ENCODE data around the gene KRT86.

The KRT86 gene

GRCh38 chr12:52350786-52351185 lies 76.3 kb downstream of the KRT86 start:
- H3K79me2 ChIP-seq (ENCODE audit: insufficient read depth, low read length) = no peaks in the 10 kb centered on the region
- H3K27ac ChIP-seq (ENCODE audit: low read depth, low read length, poor library complexity, severe bottlenecking) = no peak overlapping the region
- H4K20me1 ChIP-seq (ENCODE audit: insufficient read depth, low read length) = no peaks in the 10 kb centered on the region
- no peaks in the 10 kb centered on the region for H3K27me3 ChIP-seq (ENCODE audit: insufficient read depth, low read length)
- H3K9me3 ChIP-seq (ENCODE audit: low read length) = no peaks in the 10 kb centered on the region
- H3K9ac ChIP-seq (ENCODE audit: low read length) = no peak overlapping the region
- no peaks in the 10 kb centered on the region for H3F3A ChIP-seq (ENCODE audit: insufficient read depth, low read length)
- no peaks in the 10 kb centered on the region for H3K9me2 ChIP-seq (ENCODE audit: low read depth, low read length)
- H3K4me2 ChIP-seq (ENCODE audit: low read length) = no peak overlapping the region
- TF ChIP-seq EZH2 (IDR thresholded peaks at IDR 0.05; ENCODE audit: borderline replicate concordance, low read length) (no peak), CTCF (IDR thresholded peaks at IDR 0.05; ENCODE audit: low read length) (no peak)
- H3K4me3 ChIP-seq (ENCODE audit: low read depth, low read length, poor library complexity, severe bottlenecking) = no peak overlapping the region
- H3K36me3 ChIP-seq (ENCODE audit: insufficient read depth, low read length) = no peaks in the 10 kb centered on the region
- H3K4me1 ChIP-seq (ENCODE audit: insufficient read depth, low read length, severe bottlenecking) = no peaks in the 10 kb centered on the region
- H2AFZ ChIP-seq (ENCODE audit: low read length) = no peak overlapping the region

DNA sequence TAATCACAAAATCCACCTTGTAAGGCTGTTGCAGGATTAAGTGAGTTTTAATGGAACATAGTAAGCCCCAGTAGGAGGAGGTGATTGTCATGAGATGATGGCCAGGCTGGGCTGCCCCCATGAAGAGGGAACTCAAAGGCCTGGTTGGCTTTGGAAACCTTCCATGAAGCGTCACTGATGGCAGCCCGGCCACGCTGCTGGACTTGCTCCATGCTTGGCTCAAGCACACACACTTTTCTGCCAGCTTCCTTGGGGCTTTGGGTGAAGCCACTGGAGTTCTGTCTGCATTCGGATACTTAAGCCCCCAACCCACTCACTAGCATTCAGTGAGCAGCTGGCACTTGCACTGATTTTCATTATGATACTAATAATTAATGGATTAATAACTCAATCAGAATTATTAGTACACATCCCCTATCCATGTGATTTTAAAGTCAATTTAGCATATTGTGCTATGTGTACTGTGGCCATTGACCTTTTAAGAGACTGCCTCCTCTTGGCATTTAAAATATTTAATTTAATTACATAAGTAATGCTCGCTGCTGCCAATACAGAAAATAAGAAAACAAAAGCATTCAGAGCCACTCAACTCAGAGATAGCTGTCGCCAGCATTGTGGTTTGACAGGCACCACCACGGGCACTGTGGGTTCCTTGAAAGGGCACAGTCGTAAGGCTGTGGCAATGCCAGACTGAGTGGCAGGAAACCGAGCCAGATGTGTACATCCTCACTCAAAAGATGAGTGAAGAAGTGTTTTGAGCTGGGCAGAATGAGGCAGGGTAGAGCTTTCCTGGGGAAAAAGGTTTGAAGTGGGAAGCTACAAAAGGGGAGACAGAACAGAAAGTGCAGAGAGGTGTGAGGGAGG lies 77.0 kb downstream of the KRT86 start:
- Histone ChIP-seq H3K4me1 (ENCODE audit: insufficient read depth, low read length, severe bottlenecking) (no peaks in the 10 kb centered on the region), H3K9me3 (ENCODE audit: low read length) (no peaks in the 10 kb centered on the region), H3K4me2 (ENCODE audit: low read length) (no peak overlapping the region), H3K4me3 (ENCODE audit: low read depth, low read length, poor library complexity, severe bottlenecking) (no peak overlapping the region), H3K9me2 (ENCODE audit: low read depth, low read length) (no peaks in the 10 kb centered on the region), H3K9ac (ENCODE audit: low read length) (no peak overlapping the region), H4K20me1 (ENCODE audit: insufficient read depth, low read length) (no peaks in the 10 kb centered on the region), H2AFZ (ENCODE audit: low read length) (no peak overlapping the region), H3K36me3 (ENCODE audit: insufficient read depth, low read length) (no peaks in the 10 kb centered on the region), H3K27me3 (ENCODE audit: insufficient read depth, low read length) (no peaks in the 10 kb centered on the region), H3K27ac (ENCODE audit: low read depth, low read length, poor library complexity, severe bottlenecking) (no peak overlapping the region), H3F3A (ENCODE audit: insufficient read depth, low read length) (no peaks in the 10 kb centered on the region), H3K79me2 (ENCODE audit: insufficient read depth, low read length) (no peaks in the 10 kb centered on the region)
- TF ChIP-seq CTCF (IDR thresholded peaks at IDR 0.05; ENCODE audit: low read length) (no peak), EZH2 (IDR thresholded peaks at IDR 0.05; ENCODE audit: borderline replicate concordance, low read length) (no peak)

GRCh38 chr12:52352951-52353350 lies 78.5 kb downstream of the KRT86 start:
- Histone ChIP-seq H3K4me1 (ENCODE audit: insufficient read depth, low read length, severe bottlenecking) (peaks cover 4% of the 10 kb centered on the region), H3K4me2 (ENCODE audit: low read length) (no peak overlapping the region)
- TF ChIP-seq CTCF (IDR thresholded peaks at IDR 0.05; ENCODE audit: low read length) (no peak), EZH2 (IDR thresholded peaks at IDR 0.05; ENCODE audit: borderline replicate concordance, low read length) (no peak)

More at GRCh38 chr12:52352951-52353350, 78.5 kb downstream of the KRT86 start:
- Histone ChIP-seq H3K27me3 (ENCODE audit: insufficient read depth, low read length) (no peaks in the 10 kb centered on the region), H3K27ac (ENCODE audit: low read depth, low read length, poor library complexity, severe bottlenecking) (no peak overlapping the region), H4K20me1 (ENCODE audit: insufficient read depth, low read length) (no peaks in the 10 kb centered on the region), H3K36me3 (ENCODE audit: insufficient read depth, low read length) (no peaks in the 10 kb centered on the region), H3K9me2 (ENCODE audit: low read depth, low read length) (no peaks in the 10 kb centered on the region), H3K9me3 (ENCODE audit: low read length) (no peaks in the 10 kb centered on the region), H3K79me2 (ENCODE audit: insufficient read depth, low read length) (no peaks in the 10 kb centered on the region), H2AFZ (ENCODE audit: low read length) (no peak overlapping the region), H3K9ac (ENCODE audit: low read length) (no peak overlapping the region), H3K4me3 (ENCODE audit: low read depth, low read length, poor library complexity, severe bottlenecking) (no peak overlapping the region), H3F3A (ENCODE audit: insufficient read depth, low read length) (no peaks in the 10 kb centered on the region)

Data from OCI-LY1 (cell line).